ENCODE measurements around the gene PPY.
"Not testable (repeated sequence)": the region's sequence is repeated elsewhere in the genome, so short reads cannot be mapped to it uniquely, and the experiment has no call there.

PPY gene

DNA sequence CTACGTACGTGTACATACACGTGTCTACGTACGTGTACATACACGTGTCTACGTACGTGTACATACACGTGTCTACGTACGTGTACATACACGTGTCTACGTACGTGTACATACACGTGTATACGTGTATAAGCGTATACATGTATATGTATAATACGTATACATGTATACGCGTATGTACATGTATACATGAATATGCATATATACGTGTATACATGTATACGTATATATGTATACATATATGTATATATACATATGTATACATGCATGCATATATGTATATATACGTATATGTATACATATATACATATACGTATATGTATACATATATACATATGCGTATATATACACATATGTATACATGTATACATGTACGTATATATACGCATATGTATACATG is 33.6 kb upstream of the PPY start:
- no peak overlapping the region for H3K4me3 ChIP-seq (ENCODE audit: low read depth, low read length, poor library complexity, severe bottlenecking)
- no peaks in the 10 kb centered on the region for H3K79me2 ChIP-seq (ENCODE audit: insufficient read depth, low read length)
- H3K4me1 ChIP-seq (ENCODE audit: insufficient read depth, low read length, severe bottlenecking) = no peaks in the 10 kb centered on the region
- H3K27ac ChIP-seq (ENCODE audit: low read depth, low read length, poor library complexity, severe bottlenecking) = no peak overlapping the region
- H3K9me3 ChIP-seq (ENCODE audit: low read length) = no peaks in the 10 kb centered on the region
- no peaks in the 10 kb centered on the region for H3K9me2 ChIP-seq (ENCODE audit: low read depth, low read length)
- no peaks in the 10 kb centered on the region for H3F3A ChIP-seq (ENCODE audit: insufficient read depth, low read length)
- H3K36me3 ChIP-seq (ENCODE audit: insufficient read depth, low read length) = no peaks in the 10 kb centered on the region
- no peaks in the 10 kb centered on the region for H3K27me3 ChIP-seq (ENCODE audit: insufficient read depth, low read length)
- TF ChIP-seq, protein P1, sequence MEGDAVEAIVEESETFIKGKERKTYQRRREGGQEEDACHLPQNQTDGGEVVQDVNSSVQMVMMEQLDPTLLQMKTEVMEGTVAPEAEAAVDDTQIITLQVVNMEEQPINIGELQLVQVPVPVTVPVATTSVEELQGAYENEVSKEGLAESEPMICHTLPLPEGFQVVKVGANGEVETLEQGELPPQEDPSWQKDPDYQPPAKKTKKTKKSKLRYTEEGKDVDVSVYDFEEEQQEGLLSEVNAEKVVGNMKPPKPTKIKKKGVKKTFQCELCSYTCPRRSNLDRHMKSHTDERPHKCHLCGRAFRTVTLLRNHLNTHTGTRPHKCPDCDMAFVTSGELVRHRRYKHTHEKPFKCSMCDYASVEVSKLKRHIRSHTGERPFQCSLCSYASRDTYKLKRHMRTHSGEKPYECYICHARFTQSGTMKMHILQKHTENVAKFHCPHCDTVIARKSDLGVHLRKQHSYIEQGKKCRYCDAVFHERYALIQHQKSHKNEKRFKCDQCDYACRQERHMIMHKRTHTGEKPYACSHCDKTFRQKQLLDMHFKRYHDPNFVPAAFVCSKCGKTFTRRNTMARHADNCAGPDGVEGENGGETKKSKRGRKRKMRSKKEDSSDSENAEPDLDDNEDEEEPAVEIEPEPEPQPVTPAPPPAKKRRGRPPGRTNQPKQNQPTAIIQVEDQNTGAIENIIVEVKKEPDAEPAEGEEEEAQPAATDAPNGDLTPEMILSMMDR (IDR thresholded peaks at IDR 0.05; ENCODE audit: low read length) = no peak
- TF ChIP-seq EZH2 (IDR thresholded peaks at IDR 0.05; ENCODE audit: borderline replicate concordance, low read length) = no peak
- no peak overlapping the region for H2AFZ ChIP-seq (ENCODE audit: low read length)
- no peak overlapping the region for H3K9ac ChIP-seq (ENCODE audit: low read length)
- no peak overlapping the region for H3K4me2 ChIP-seq (ENCODE audit: low read length)
- H4K20me1 ChIP-seq (ENCODE audit: insufficient read depth, low read length) = no peaks in the 10 kb centered on the region

- no peak for TF ChIP-seq EZH2 (IDR thresholded peaks at IDR 0.05; ENCODE audit: borderline replicate concordance, low read length)
- TF ChIP-seq, protein P1 (IDR thresholded peaks at IDR 0.05; ENCODE audit: low read length) = no peak
These were observed 32.3 kb upstream of the PPY start for GRCh38 chr17:43974382-43975266.

DNA sequence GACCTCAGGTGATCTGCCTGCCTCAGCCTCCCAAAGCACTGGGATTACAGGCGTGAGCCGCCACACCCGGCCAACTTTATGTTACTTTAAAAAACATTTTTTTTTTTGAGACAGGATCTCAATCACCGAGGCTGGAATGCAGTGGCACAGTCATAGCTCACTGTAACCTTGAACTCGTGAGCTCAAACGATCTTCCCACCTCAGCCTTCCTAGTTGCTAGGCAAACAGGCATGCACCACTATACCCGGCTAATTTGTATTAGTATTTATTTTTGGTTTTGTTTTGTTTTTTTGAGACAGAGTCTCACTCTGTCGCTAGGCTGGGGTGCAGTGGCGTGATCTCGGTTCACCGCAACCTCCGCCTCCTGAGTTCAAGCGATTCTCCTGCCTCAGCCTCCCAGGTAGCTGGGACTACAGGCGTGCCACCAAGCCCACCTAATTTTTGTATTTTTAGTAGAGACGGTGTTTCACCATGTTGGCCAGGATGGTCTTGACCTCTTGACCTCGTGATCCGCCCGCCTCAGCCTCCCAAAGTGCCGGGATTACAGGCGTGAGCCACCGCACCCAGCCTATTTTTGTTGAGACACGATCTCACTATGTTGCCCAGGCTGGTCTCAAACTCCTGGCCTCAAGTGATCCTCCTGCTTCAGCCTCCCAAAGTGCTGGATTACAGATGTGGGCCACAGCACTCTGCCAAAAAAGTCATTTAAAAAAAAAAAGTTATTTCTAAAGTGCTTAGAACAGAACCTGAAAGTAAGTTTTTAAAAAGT is 30.4 kb upstream of the PPY start:
- H3K9me2 ChIP-seq (ENCODE audit: low read depth, low read length); H3K9me3 ChIP-seq (ENCODE audit: low read length); H3K36me3 ChIP-seq (ENCODE audit: insufficient read depth, low read length): not testable (repeated sequence)

More at GRCh38 chr17:43974382-43975266, 32.3 kb upstream of the PPY start:
- Histone ChIP-seq H3K4me3 (ENCODE audit: low read depth, low read length, poor library complexity, severe bottlenecking) (no peak overlapping the region), H3K9me2 (ENCODE audit: low read depth, low read length) (no peaks in the 10 kb centered on the region), H3K9me3 (ENCODE audit: low read length) (no peaks in the 10 kb centered on the region), H3K9ac (ENCODE audit: low read length) (no peak overlapping the region), H3K27me3 (ENCODE audit: insufficient read depth, low read length) (no peaks in the 10 kb centered on the region), H3K4me2 (ENCODE audit: low read length) (no peak overlapping the region), H3K27ac (ENCODE audit: low read depth, low read length, poor library complexity, severe bottlenecking) (no peak overlapping the region), H2AFZ (ENCODE audit: low read length) (no peak overlapping the region), H3K4me1 (ENCODE audit: insufficient read depth, low read length, severe bottlenecking) (no peaks in the 10 kb centered on the region), H4K20me1 (ENCODE audit: insufficient read depth, low read length) (no peaks in the 10 kb centered on the region), H3K79me2 (ENCODE audit: insufficient read depth, low read length) (no peaks in the 10 kb centered on the region), H3K36me3 (ENCODE audit: insufficient read depth, low read length) (no peaks in the 10 kb centered on the region), H3F3A (ENCODE audit: insufficient read depth, low read length) (no peaks in the 10 kb centered on the region)

DNA sequence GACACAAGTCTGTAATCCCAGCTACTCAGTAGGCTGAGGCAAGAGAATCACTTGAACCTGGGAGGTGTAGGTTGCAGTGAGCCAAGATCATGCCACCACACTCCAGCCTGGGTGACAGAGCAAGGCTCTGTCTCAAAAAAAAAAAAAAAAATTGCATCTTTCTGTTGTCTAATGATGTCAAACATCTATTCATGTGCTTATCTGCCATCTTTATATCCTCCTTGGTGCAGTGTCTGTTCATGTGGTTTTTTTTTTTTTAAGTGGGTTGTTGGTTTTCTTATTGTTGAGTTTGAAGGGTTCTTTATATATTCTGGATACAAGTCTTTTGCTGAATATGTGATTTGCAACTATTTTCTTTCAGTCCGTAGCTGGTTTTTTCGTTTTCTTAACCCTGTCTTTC is 29.2 kb upstream of the PPY start:
- H3K4me3 ChIP-seq (ENCODE audit: low read depth, low read length, poor library complexity, severe bottlenecking); H3K36me3 ChIP-seq (ENCODE audit: insufficient read depth, low read length); H3K4me1 ChIP-seq (ENCODE audit: insufficient read depth, low read length, severe bottlenecking); H4K20me1 ChIP-seq (ENCODE audit: insufficient read depth, low read length); H3F3A ChIP-seq (ENCODE audit: insufficient read depth, low read length); H3K4me2 ChIP-seq (ENCODE audit: low read length); H3K9ac ChIP-seq (ENCODE audit: low read length); H3K79me2 ChIP-seq (ENCODE audit: insufficient read depth, low read length); H2AFZ ChIP-seq (ENCODE audit: low read length); H3K9me2 ChIP-seq (ENCODE audit: low read depth, low read length); H3K9me3 ChIP-seq (ENCODE audit: low read length); H3K27me3 ChIP-seq (ENCODE audit: insufficient read depth, low read length); H3K27ac ChIP-seq (ENCODE audit: low read depth, low read length, poor library complexity, severe bottlenecking): not testable (repeated sequence)

More for the DNA sequence above, 30.4 kb upstream of the PPY start:
- H3K4me3 ChIP-seq (ENCODE audit: low read depth, low read length, poor library complexity, severe bottlenecking); H3K27me3 ChIP-seq (ENCODE audit: insufficient read depth, low read length); H3K79me2 ChIP-seq (ENCODE audit: insufficient read depth, low read length); H3F3A ChIP-seq (ENCODE audit: insufficient read depth, low read length); H2AFZ ChIP-seq (ENCODE audit: low read length); H3K4me1 ChIP-seq (ENCODE audit: insufficient read depth, low read length, severe bottlenecking); H3K27ac ChIP-seq (ENCODE audit: low read depth, low read length, poor library complexity, severe bottlenecking); H3K9ac ChIP-seq (ENCODE audit: low read length); H3K4me2 ChIP-seq (ENCODE audit: low read length); H4K20me1 ChIP-seq (ENCODE audit: insufficient read depth, low read length): not testable (repeated sequence)
